ENCODE data around the gene GRID1.

Gene GRID1

GRCh38 chr10:86370006-86370585, 3.5 kb upstream of the GRID1 start:
- DNase-seq (ENCODE audit: low read depth, low spot score), result no peak

GRCh38 chr10:86368987-86369386, 2.4 kb upstream of the GRID1 start:
- no peak for DNase-seq (ENCODE audit: low read depth, low spot score)

GRCh38 chr10:86368046-86368445, 1.5 kb upstream of the GRID1 start:
- no peak for DNase-seq (ENCODE audit: low read depth, low spot score)

DNA sequence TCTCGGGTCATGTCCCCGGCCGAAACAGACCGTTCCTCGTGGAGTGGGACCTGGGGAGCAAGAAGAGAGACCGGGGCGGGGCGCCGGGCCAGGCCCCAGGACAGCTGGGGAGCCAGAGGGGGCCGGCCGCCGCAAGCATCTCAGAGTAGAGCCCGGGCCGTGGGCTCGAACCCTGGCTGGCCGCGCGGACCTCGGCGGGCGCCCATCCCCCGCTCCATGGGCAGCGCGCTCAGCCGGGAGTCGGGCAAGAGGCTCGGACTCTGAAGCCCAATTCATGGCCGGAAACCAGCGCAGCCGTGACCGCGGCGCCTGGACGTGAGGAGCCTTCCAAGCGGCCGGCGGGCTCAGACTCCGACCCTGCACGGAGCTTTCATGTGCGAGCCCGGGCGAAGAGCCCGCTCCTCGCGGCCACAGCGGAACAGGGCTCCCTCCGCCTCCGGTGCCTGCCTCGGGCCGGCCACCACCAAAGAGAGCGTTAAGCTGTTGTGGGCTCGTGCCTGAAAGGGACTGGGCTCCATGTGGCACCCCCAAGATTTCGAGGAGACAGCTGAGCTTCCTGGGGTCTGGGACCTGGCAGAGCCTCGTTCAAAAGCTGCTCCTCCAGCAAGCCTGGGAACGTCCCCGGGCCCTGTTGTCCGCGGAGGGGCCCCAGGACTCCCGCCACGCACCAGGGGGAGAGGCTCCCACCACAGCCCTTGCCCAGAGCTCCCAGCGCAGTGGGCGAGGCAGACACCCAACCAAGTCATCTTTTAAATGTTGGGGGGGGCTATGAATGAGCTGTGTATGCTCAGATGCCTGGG, 757 bp upstream of the GRID1 start:
- no peak for DNase-seq (ENCODE audit: low read depth, low spot score)

- DNase-seq (ENCODE audit: low read depth, low spot score), result no peak
These were observed 232 bp upstream of the GRID1 start for GRCh38 chr10:86366902-86367151.

- no peak for DNase-seq (ENCODE audit: low read depth, low spot score)
These were observed 1.1 kb downstream of the GRID1 start for GRCh38 chr10:86365346-86366032.

GRCh38 chr10:86364491-86365345, 1.9 kb downstream of the GRID1 start:
- no peak for DNase-seq (ENCODE audit: low read depth, low spot score)

- DNase-seq (ENCODE audit: low read depth, low spot score), result no peak
These were observed 2.6 kb downstream of the GRID1 start for GRCh38 chr10:86363833-86364490.

GRCh38 chr10:86363184-86363832, 3.3 kb downstream of the GRID1 start:
- no peak for DNase-seq (ENCODE audit: low read depth, low spot score)

- DNase-seq (ENCODE audit: low read depth, low spot score), result no peak
These were observed 3.9 kb downstream of the GRID1 start for GRCh38 chr10:86362586-86363183.

DNA sequence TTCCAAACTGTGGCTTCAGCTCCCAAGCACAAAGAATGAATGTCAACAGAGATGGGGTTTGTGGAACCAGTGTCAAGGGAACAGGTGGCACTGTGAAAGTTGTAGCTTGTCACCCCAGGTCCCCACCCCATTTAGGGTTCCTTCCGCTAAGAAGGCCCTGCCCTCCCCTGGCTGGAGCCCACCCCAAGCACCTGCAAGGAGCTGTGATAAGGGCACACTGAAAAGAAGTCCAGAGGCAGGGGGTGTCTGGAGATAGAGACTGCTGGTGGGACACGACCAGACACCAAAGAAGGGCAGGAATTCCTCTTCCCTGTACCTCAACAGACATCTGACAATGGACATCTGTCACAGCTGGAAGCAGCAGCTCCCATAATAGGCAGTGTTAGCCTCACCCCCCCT, 4.5 kb downstream of the GRID1 start:
- DNase-seq (ENCODE audit: low read depth, low spot score), result no peak

- DNase-seq (ENCODE audit: low read depth, low spot score), result no peak
These were observed 5.2 kb downstream of the GRID1 start for GRCh38 chr10:86361156-86362128.

DNA sequence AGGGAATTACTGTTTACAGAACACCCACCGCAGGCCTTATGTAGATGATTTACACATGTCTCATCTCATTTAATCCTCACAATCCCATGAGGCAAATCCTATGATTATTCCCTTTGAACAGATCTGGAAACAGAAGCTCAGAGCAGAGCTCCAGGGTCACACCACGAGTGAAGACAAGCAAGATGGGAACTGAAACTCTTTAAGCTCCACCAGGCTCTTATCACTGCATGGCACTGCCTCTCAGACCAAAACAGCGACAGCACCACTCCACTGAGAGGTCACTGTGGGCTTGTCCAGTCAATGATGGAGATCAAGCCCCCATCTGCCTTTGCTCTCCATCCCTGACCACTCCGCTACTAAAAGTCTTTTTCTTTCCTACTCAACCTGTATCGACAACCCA, 5.9 kb downstream of the GRID1 start:
- DNase-seq (ENCODE audit: low read depth, low spot score), result no peak

DNA sequence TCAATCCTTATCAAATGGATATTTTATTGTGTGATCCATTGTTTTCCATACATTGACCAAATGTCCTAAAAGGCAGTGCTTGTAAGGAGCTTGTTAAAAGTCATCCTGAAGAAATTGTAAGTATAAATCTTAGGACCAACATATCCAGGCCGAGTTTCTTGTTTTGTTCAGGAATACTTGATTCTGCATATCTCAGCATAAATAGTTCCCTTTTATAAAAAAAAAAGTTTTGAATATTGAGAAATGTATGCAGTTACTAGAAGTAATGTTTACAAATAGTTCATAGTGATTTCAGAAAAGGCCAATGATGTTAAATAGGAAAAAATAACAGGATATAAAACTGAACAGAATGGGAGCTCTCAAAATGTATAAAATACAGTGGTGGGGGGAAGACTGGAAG, 6.6 kb downstream of the GRID1 start:
- no peak for DNase-seq (ENCODE audit: low read depth, low spot score)

GRCh38 chr10:86359111-86359510, 7.5 kb downstream of the GRID1 start:
- no peak for DNase-seq (ENCODE audit: low read depth, low spot score)

- DNase-seq (ENCODE audit: low read depth, low spot score), result no peak
These were observed 8.9 kb downstream of the GRID1 start for GRCh38 chr10:86357676-86358075.

- DNase-seq (ENCODE audit: low read depth, low spot score), result no peak
These were observed 9.6 kb downstream of the GRID1 start for GRCh38 chr10:86357041-86357440.

- no peak for DNase-seq (ENCODE audit: low read depth, low spot score)
These were observed 10.3 kb downstream of the GRID1 start for GRCh38 chr10:86356296-86356695.

GRCh38 chr10:86355571-86356038, 11.0 kb downstream of the GRID1 start:
- no peak for DNase-seq (ENCODE audit: low read depth, low spot score)
